Kidney epithelial cell (primary cell): ENCODE measurements around the gene SMOC1. TPM values are rescaled to one million over a fixed set of nuclear protein-coding genes. Genes with fewer than 3 reads are reported as not detected.

ENCODE experiments used
- DNase-seq: peaks from one replicate; pipeline ENCODE4 v3.0.0-alpha.2; 2010; ENCODE audit warnings: low read depth
- H3K27me3 ChIP-seq: 2 replicates; pipeline ENCODE4 v1.6.0; 2011; ENCODE audit warnings: low read length; ENCODE audit not compliant: control insufficient read depth, insufficient read depth
- H3K36me3 ChIP-seq: 2 replicates; pipeline ENCODE4 v1.5.1; 2011; ENCODE audit warnings: low read length; ENCODE audit not compliant: control insufficient read depth, insufficient read depth
- H3K4me3 ChIP-seq: 2 replicates; pipeline ENCODE4 v1.5.1; 2011; ENCODE audit warnings: low read depth, mild to moderate bottlenecking, control low read depth, low read length
- CTCF ChIP-seq: IDR thresholded peaks from 2 replicates; pipeline ENCODE4 v1.5.1; 2011; ENCODE audit warnings: mild to moderate bottlenecking, moderate library complexity, low read length, control low read depth, inconsistent platforms; ENCODE audit not compliant: insufficient read depth, poor library complexity, severe bottlenecking
- total RNA-seq: library from RNA; depleted of rRNA; stranded (reverse); fragments of >200 nt; gene quantifications from 2 replicates; pipeline ENCODE4 v1.2.3, GENCODE V29; 2015

The SMOC1 gene
- 1.4 and 2.7 TPM in 2 replicates for total RNA-seq

- DNase-seq = no peak
- Histone ChIP-seq H3K4me3 (peak within 1 kb of the TSS; percentile 22), H3K27me3 (peaks cover 48% of the 10 kb centered on the region), H3K36me3 (no peaks in the 10 kb centered on the region)
- no peak for TF ChIP-seq CTCF
Measured at GRCh38 chr14:69879175-69880043, at the start of gene SMOC1. TSS of gene SMOC1 (plus strand) at chr14:69879416. CDS start at chr14:69879679, 263 bp downstream.

- DNase-seq = no peak
- no peak overlapping the region for H3K4me3 ChIP-seq
- peaks cover 6% of the 10 kb centered on the region for H3K27me3 ChIP-seq
- TF ChIP-seq CTCF = no peak
- H3K36me3 ChIP-seq = no peaks in the 10 kb centered on the region
Measured at GRCh38 chr14:69838881-69839416, 40.3 kb upstream of the SMOC1 start.

- Histone ChIP-seq H3K27me3 (peaks cover 8% of the 10 kb centered on the region), H3K4me3 (no peak overlapping the region), H3K36me3 (no peaks in the 10 kb centered on the region)
- DNase-seq = no peak
- TF ChIP-seq CTCF = no peak
Measured at GRCh38 chr14:69839661-69840060, 39.6 kb upstream of the SMOC1 start.

GRCh38 chr14:69841656-69842055 is 37.6 kb upstream of the SMOC1 start:
- Histone ChIP-seq H3K36me3 (no peaks in the 10 kb centered on the region), H3K27me3 (peaks cover 8% of the 10 kb centered on the region), H3K4me3 (no peak overlapping the region)
- no peak for TF ChIP-seq CTCF
- no peak for DNase-seq

- peaks cover 8% of the 10 kb centered on the region for H3K27me3 ChIP-seq
Measured at GRCh38 chr14:69842686-69843420, 36.4 kb upstream of the SMOC1 start.

More at GRCh38 chr14:69842686-69843420, 36.4 kb upstream of the SMOC1 start:
- H3K36me3 ChIP-seq = no peaks in the 10 kb centered on the region
- no peak for TF ChIP-seq CTCF
- no peak for DNase-seq
- H3K4me3 ChIP-seq = no peak overlapping the region
